Caco-2 (cell line): Measurements from ENCODE around the gene GGNBP2. TPM values are rescaled to one million over a fixed set of nuclear protein-coding genes. Genes with fewer than 3 reads are reported as not detected.

Source experiments
- BruUV-seq: library from RNA; stranded (reverse); fragments of 400-500 nt; replicated peaks from 2 replicates; lab custom pipeline; 2021; lab: Mats Ljungman, UMichigan
- CTCF ChIA-PET: fragments of 300-600 bp; sonication (Branson Sonifier 250); formaldehyde crosslinking; loops from one replicate; lab custom pipeline; 2022; ENCODE audit warnings: antibody characterized with exemption; lab: Charles Lee
- POLR2A ChIA-PET: fragments of 300-600 bp; sonication (Branson Sonifier 250); formaldehyde crosslinking; loops from one replicate; lab custom pipeline; 2022; ENCODE audit warnings: antibody characterized with exemption; lab: Charles Lee
- DNase-seq, 2 experiments: peaks; one replicate each; pipeline versions ENCODE4 v3.0.0 to v3.0.0-alpha.2; 2020 to 2022
- H3K27me3 ChIP-seq: replicated peaks from 2 replicates; pipeline ENCODE4 v1.6.0; 2011; ENCODE audit warnings: low read length; ENCODE audit not compliant: control insufficient read depth, insufficient read depth
- H3K36me3 ChIP-seq: 2 replicates; pipeline ENCODE4 v1.5.1; 2011; ENCODE audit warnings: low read length; ENCODE audit not compliant: control insufficient read depth, insufficient read depth
- H3K4me1 ChIP-seq: fragments of 250-450 bp; sonication (Bioruptor Pico); 2 replicates; pipeline ENCODE4 v1.5.1; 2020; ENCODE audit warnings: mild to moderate bottlenecking
- H3K4me3 ChIP-seq: 2 replicates; pipeline ENCODE4 v1.5.1; 2011; ENCODE audit warnings: low read depth, mild to moderate bottlenecking, control low read depth, low read length
- H3K9me3 ChIP-seq: fragments of 250-450 bp; sonication (Bioruptor Pico); 2 replicates; pipeline ENCODE4 v1.5.1; 2020; ENCODE audit warnings: mild to moderate bottlenecking, moderate library complexity
- H3K27ac Mint-ChIP-seq: one replicate; pipeline ENCODE4 v1.8.0; 2022; ENCODE audit warnings: mixed read lengths; ENCODE audit not compliant: unreplicated experiment
- H3K27me3 Mint-ChIP-seq: one replicate; pipeline ENCODE4 v1.8.0; 2022; ENCODE audit warnings: mixed read lengths; ENCODE audit not compliant: insufficient read depth, unreplicated experiment
- H3K36me3 Mint-ChIP-seq: one replicate; pipeline ENCODE4 v1.8.0; 2022; ENCODE audit warnings: mild to moderate bottlenecking, mixed read lengths; ENCODE audit not compliant: insufficient read depth, unreplicated experiment
- H3K4me1 Mint-ChIP-seq: one replicate; pipeline ENCODE4 v1.8.0; 2022; ENCODE audit warnings: low read depth, mixed read lengths; ENCODE audit not compliant: unreplicated experiment
- H3K4me3 Mint-ChIP-seq: one replicate; pipeline ENCODE4 v1.8.0; 2022; ENCODE audit warnings: mild to moderate bottlenecking, moderate library complexity, mixed read lengths; ENCODE audit not compliant: unreplicated experiment
- H3K9me3 Mint-ChIP-seq: one replicate; pipeline ENCODE4 v1.8.0; 2022; ENCODE audit warnings: mixed read lengths; ENCODE audit not compliant: unreplicated experiment
- intact Hi-C: fragments of 100-400 bp; cut with micrococcal nuclease; formaldehyde crosslinking; loops from one replicate; pipeline ENCODE4 v1.10.0; 2022; ENCODE audit not compliant: unreplicated experiment
- total RNA-seq: library from RNA; stranded (reverse); gene quantifications from 2 replicates; pipeline ENCODE4 v1.2.3, GENCODE V29; 2022
- TF ChIP-seq, protein P1 (sequence below), 2 experiments: fragments of 200-600 bp in 1 of 2; IDR thresholded peaks; 1 replicate in 1 of 2; 2 replicates in 1 of 2; pipeline versions ENCODE4 v1.5.1 to v1.8.0; 2011 to 2022; ENCODE audit warnings: antibody characterized with exemption in 1 of 2, control low read depth in 1 of 2, inconsistent platforms in 1 of 2, low read depth in 1 of 2, low read length in 1 of 2, mild to moderate bottlenecking in 1 of 2, moderate library complexity in 1 of 2; ENCODE audit not compliant: insufficient read depth in 1 of 2, severe bottlenecking in 1 of 2, unreplicated experiment in 1 of 2

The GGNBP2 gene
- total RNA-seq, 1 experiment from 2014 or later: 91.3 TPM

DNA sequence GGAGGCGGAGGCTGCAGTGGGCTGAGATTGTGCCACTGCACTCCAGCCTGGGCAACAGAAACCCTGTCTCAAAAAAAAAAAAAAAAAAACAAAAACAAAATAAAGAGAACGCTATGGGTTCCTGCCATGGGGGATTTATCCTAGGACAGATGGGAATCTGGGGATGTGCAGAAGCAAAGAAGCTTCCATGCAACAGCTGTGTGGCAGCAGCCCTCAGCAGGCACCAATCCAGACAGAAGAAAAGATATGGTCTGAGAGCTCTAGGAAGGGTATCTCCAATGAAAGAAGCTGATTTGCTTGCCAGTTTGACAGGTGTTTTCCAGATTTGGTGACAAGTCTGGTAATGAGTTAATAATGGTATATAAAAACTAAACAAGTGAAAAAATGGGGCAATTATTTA lies 21.6 kb upstream of the GGNBP2 start:
- H3K4me3 Mint-ChIP-seq: no peak overlapping the region
- POLR2A ChIA-PET: no interaction called here

GRCh38 chr17:36524428-36524876 lies 20.3 kb upstream of the GGNBP2 start:
- no peaks in the 10 kb centered on the region for H3K4me1 ChIP-seq
- BruUV-seq: no TSS peak
- DNase-seq: no peak
- H3K36me3 Mint-ChIP-seq: peaks cover 91% of the 10 kb centered on the region
- no peaks in the 10 kb centered on the region for H3K27me3 Mint-ChIP-seq
- ChIA-PET POLR2A (interaction anchor here (0.6 kb wide), 1 partner anchor 77 kb away, joined by 6 read pairs; the partner anchor contains the start of gene MRM1), CTCF (interaction anchor here (1.2 kb wide), 1 partner anchor 10 kb away, joined by 5 read pairs; the partner anchor contains the start of genes MYO19 and PIGW)
- H3K9me3 ChIP-seq: no peaks in the 10 kb centered on the region
- intact Hi-C loops: loop anchor here (10.0 kb wide), 1 partner anchor 930 kb away; no protein-coding TSS in a partner anchor
- no peak overlapping the region for H3K27ac Mint-ChIP-seq
- no peaks in the 10 kb centered on the region for H3K4me1 Mint-ChIP-seq
- H3K4me3 ChIP-seq: no peak overlapping the region
- no peak overlapping the region for H3K4me3 Mint-ChIP-seq
- H3K9me3 Mint-ChIP-seq: no peaks in the 10 kb centered on the region
- H3K36me3 ChIP-seq: peaks cover 3% of the 10 kb centered on the region
- H3K27me3 ChIP-seq: no peaks in the 10 kb centered on the region
- TF ChIP-seq, protein P1, sequence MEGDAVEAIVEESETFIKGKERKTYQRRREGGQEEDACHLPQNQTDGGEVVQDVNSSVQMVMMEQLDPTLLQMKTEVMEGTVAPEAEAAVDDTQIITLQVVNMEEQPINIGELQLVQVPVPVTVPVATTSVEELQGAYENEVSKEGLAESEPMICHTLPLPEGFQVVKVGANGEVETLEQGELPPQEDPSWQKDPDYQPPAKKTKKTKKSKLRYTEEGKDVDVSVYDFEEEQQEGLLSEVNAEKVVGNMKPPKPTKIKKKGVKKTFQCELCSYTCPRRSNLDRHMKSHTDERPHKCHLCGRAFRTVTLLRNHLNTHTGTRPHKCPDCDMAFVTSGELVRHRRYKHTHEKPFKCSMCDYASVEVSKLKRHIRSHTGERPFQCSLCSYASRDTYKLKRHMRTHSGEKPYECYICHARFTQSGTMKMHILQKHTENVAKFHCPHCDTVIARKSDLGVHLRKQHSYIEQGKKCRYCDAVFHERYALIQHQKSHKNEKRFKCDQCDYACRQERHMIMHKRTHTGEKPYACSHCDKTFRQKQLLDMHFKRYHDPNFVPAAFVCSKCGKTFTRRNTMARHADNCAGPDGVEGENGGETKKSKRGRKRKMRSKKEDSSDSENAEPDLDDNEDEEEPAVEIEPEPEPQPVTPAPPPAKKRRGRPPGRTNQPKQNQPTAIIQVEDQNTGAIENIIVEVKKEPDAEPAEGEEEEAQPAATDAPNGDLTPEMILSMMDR (IDR thresholded peaks at IDR 0.05; ENCODE audit: insufficient read depth in 1 of 2, low read depth in 1 of 2, low read length in 1 of 2, severe bottlenecking in 1 of 2, unreplicated experiment in 1 of 2): no peak

More for the DNA sequence above, 21.6 kb upstream of the GGNBP2 start:
- H3K27me3 Mint-ChIP-seq: no peaks in the 10 kb centered on the region
- intact Hi-C loops: loop anchor here (10.0 kb wide), 1 partner anchor 928 kb away; no protein-coding TSS in a partner anchor
- no peaks in the 10 kb centered on the region for H3K4me1 Mint-ChIP-seq
- TF ChIP-seq, protein P1 (IDR thresholded peaks at IDR 0.05; ENCODE audit: insufficient read depth in 1 of 2, low read depth in 1 of 2, low read length in 1 of 2, severe bottlenecking in 1 of 2, unreplicated experiment in 1 of 2): no peak
- no TSS peak for BruUV-seq
- Histone ChIP-seq H3K27me3 (no peaks in the 10 kb centered on the region), H3K9me3 (no peaks in the 10 kb centered on the region), H3K4me1 (no peaks in the 10 kb centered on the region), H3K36me3 (peaks cover 3% of the 10 kb centered on the region), H3K4me3 (no peak overlapping the region)
- peaks cover 95% of the 10 kb centered on the region for H3K36me3 Mint-ChIP-seq
- no peak overlapping the region for H3K27ac Mint-ChIP-seq
- CTCF ChIA-PET: no interaction called here
- H3K9me3 Mint-ChIP-seq: no peaks in the 10 kb centered on the region
- no peak for DNase-seq

DNA sequence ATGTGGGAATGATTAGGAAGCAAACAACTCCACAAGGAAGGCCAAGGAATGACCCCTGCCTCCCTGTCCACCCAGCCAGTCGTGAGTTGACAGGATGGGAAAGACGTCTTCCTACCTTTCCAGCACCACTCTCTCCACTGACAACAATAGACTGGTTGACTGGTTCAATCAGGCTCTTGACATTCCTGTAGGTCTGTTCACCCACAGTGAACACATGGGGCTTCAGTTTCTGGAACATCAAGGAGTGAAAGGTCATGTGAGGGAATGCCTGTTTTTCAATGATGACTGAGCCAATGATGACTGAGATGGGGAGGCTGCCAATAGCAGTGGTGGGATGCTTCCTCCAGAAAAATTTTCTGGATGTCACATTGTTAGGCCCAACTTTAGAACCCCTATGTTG lies 19.6 kb upstream of the GGNBP2 start:
- BruUV-seq: no TSS peak
- ChIA-PET CTCF (interaction anchor here (1.2 kb wide), 1 partner anchor 9 kb away, joined by 5 read pairs; the partner anchor contains the start of genes MYO19 and PIGW), POLR2A (no interaction called here)
- Histone ChIP-seq H3K9me3 (no peaks in the 10 kb centered on the region), H3K27me3 (no peaks in the 10 kb centered on the region), H3K36me3 (peaks cover 3% of the 10 kb centered on the region), H3K4me1 (no peaks in the 10 kb centered on the region), H3K4me3 (no peak overlapping the region)
- H3K27me3 Mint-ChIP-seq: no peaks in the 10 kb centered on the region
- intact Hi-C loops: loop anchor here (10.0 kb wide), 1 partner anchor 930 kb away; no protein-coding TSS in a partner anchor
- H3K27ac Mint-ChIP-seq: no peak overlapping the region
- H3K9me3 Mint-ChIP-seq: no peaks in the 10 kb centered on the region
- TF ChIP-seq, protein P1 (IDR thresholded peaks at IDR 0.05; ENCODE audit: insufficient read depth in 1 of 2, low read depth in 1 of 2, low read length in 1 of 2, severe bottlenecking in 1 of 2, unreplicated experiment in 1 of 2): no peak
- peaks cover 91% of the 10 kb centered on the region for H3K36me3 Mint-ChIP-seq
- no peaks in the 10 kb centered on the region for H3K4me1 Mint-ChIP-seq
- no peak for DNase-seq
- H3K4me3 Mint-ChIP-seq: no peak overlapping the region
